D341Med (cell line): ENCODE data around the gene NOSIP.

Experiments used
- DNase-seq: peaks from one replicate; pipeline ENCODE4 v3.0.0; 2012; ENCODE audit warnings: low spot score

The NOSIP gene

DNA sequence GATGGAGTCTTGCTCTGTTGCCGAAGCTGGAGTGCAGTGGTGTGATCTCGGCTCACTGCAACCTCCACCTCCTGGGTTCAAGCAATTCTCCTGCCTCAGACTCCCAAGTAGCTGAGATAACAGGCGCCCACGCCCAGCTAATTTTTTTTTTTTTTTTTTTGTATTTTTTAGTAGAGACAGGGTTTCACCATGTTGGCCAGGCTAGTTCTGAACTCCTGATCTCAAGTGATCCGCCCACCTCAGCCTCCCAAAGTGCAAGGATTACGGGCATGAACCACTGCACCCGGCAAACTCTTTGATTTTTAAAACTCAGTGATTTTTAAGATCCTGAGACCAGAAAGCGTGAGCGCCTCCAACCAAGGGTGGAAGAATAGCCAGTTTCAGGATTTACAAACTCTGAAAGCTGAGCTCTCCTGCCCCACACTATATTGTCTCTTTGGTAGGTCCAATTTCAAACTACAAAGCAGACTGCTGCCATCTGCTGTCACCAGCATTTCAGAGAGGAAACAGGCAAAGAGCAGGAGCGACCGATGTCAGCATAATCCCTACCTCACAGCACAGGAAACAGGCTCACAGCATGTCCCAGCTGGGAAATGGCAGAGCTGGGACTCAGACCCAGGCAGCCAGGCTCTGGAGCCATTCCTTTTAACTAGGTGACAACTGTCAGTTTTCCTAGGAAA is 9.2 kb downstream of the NOSIP start:
- peak; percentile 68 for DNase-seq

DNA sequence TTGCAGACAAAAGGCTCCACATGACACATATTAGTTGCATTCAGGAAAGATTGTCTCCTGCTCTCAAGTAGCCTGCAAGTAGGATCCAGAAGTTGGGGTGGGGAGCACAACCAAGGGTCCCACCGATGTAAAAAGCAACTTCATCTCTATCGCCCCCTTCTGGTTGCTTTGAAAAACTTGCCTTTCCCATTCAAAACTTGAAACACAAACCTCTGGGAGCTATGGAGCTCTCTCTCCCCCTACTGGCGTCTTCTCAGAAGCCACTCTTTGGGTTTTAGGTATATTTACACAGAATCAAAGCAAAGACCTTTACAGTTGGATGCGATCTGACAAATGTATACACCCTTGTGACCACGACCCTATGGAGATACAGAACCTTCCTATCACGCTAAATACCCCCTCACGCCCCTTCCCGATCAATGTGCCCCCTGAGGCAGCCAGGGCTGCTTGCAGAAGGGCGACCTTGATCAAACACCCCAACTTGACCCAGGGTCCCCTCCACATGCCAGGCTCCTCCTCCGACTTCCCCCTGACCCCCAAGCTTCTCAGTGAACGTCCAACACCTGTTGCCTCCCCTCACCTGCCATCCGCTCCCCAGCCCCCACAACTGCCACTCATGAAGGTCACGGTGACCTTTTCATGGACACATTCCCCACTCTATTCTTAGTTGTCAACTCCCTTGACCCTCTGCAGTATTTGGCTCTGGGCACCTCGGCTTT is 10.1 kb downstream of the NOSIP start:
- DNase-seq = peak; percentile 83

DNA sequence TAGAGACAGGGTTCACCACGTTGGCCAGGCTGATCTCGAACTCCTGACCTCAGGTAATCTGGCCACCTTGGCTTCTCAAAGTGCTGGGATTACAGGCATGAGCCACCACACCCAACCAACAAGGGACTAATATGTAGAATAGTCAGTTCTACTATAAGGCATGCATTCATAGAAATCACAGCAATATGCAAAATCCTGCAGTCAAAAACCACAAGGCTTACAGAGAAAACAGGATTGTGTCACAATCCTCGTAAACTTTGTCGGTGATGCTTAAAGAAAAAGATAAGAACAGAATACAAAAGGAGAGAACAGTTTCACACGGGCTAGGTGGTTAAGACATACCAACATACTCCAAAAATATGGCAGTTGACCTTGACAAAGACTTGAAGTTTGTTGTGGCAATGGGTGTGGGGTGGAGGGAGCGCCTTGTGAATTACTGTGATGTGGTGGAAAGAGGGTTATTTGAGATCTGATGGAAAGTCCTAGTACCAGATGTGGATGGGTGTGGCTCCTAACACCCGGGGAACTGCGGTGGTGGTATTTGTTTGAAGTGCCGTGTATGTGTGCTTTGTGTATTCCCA is 12.4 kb downstream of the NOSIP start:
- peak; percentile 14 for DNase-seq

DNA sequence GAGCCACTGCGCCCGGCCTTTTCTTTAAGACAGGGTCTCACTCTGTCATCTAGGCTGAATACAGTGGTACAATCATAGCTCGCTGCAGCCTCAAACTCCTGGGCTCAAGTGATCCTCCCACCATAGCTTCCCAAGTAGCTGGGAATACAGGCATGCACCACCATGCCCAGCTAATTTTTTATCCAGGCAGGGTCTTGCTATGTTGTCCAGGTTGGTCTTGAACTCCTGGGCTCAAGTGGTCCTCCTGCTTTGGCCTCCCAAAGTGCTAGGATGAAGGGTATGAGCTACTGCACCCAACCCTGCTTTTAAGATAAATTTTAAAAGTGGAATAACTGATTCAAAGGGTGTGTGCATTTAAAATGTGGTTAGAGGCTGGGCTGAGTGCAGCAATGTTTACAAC is 14.1 kb downstream of the NOSIP start:
- DNase-seq = no peak

DNA sequence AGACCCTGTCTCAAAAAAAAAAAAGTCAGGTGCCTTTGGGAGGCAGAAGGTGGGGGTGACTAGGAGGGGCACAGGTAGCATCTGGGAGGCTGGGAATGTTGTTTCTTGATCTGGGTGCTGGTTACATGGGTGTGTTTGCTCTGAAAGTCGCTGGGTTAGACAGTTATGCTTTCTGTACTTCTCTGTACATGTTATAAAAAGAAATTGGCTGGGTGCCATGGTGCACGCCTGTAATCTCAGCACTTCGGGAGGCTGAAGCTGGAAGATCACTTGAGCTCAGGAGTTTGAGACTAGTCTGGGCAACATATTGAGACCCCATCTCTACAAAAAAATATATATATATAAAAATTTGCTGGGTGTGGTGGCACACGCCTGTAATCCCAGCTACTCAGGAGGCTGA is 15.1 kb downstream of the NOSIP start:
- DNase-seq = no peak

DNA sequence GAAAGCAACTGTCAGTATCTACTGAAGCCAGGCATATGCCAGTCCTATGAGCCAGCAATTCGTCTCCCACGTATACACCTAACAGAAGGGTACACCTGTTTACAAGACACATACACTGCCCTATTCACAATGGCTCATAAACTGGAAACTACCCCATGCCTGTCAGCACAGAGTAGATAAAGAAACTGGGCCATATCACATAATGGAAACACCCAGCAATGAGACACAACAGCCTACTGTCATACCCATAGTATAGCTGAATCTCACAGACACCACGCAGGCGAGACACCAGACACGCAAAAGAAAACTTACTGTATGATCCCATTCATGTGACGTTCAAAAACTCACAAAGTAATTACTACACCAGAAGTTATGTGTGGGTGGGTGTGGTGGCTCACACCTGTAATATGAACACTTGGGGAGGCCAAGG is 15.7 kb downstream of the NOSIP start:
- no peak for DNase-seq

DNA sequence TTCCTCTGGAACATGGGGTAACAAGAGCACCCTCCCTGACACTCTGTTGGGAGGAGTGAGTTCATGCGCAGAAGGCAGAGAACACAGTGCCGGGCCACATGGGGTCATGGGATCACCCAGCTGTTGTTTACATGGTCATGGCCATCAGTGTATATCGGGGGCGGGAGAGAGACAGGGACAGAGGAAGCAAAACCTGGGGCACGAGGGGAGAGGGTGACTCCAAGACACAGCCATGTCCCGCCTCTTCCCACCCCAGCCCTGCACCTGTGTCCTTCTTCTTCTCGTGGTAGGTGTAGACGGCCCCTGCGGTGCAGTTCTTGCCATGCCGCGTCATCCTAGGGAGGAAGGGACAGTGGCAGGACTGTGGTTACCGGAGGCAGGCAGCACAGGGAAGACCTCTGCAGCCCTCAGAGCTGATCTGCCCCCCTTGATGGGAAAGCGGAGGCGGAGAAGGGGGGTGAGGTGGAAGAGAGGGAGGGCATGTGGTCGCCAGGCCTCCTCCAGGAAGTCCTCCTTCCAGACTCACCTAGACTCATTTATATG is 19.9 kb downstream of the NOSIP start:
- DNase-seq = peak; percentile 17

DNA sequence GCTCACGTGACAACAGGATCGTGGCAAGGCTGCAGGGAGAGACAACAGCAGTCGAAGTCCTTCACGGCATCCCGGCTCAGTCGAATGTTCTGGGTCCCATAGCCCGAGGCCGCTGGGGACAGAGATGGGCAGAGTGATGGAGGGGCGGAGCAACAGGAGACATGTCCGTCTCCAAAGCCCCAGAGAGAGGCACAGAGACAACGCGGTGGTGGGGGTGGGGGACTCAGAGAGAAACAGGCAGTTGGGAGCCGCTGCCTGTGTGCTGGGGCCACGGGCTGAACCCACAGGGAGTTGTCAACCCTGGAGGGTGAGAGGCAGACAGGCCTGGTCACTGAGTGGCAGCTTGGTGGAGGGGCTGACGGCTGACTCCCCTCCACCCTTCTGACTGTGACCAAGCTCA is 20.4 kb downstream of the NOSIP start:
- DNase-seq = peak; percentile 21

DNA sequence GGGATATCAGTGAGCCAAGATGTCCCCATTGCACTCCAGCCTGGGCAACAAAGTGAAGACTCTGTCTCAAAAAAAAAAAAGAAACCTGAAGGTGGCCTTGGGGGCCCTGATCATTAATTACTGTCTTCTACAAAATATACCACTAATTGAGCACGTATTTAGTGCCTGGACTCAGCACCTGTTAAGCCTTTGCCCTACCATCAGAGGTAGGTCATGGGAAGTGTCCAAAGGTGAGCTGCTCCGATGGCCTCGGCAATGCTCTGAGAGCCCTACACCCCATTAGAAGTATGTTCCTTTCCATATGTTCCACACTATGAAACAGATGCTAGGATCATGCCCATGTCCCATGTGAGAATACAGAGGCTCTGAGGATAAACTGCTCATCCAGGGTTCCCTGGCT is 20.9 kb downstream of the NOSIP start:
- no peak for DNase-seq

DNA sequence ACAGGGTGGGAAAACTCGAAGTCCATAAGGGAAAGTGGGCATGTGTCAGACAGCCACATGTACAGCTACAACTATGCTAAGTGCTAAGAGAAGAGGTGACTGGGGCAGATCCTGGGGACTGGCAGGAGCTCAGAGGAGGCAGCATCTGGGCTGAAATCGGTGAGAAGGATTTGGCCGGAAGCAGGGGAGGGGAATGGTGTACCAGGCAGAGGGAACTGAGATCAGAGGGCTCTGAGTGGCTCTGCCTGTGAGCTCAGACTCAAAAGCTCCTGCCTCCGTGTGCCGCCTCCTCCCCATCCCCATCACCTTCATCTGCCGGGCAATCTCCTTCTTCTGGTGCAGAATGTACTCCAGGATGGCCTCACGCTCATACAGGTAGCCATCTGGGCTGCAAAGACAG is 21.8 kb downstream of the NOSIP start:
- DNase-seq = peak; percentile 13

DNA sequence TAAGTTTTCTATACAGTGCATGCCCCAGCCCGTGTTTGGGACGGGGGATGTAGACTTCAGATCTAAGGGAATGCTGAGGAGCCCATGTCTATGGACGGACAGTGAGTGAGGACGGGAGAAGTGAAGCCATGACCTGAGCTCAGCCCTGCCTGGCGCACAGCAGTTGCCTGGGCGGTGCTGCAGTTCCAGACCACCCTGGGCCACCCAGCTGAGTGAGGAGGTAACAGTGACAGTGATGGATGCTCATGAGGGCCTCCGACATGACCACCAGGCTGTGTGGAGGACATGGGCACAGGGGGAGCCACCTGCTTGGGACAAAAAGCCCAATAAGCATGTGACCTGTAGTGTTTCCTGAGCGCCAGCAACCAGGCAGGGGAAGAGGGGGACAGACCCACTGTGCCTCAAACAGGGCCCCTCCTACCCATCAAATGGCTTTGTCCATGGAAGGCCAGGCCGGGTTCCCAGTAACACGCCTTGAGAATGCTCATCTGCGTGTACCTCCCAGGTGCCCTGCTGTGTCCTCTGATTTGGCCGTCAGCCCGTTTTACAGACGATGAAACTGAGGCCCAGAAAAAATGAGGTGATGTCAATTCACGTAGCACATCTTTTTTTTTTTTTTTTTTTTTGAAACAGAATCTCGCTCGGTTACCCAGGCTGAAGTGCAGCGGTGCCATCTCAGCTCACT is 22.6 kb downstream of the NOSIP start:
- peak; percentile 21 for DNase-seq

DNA sequence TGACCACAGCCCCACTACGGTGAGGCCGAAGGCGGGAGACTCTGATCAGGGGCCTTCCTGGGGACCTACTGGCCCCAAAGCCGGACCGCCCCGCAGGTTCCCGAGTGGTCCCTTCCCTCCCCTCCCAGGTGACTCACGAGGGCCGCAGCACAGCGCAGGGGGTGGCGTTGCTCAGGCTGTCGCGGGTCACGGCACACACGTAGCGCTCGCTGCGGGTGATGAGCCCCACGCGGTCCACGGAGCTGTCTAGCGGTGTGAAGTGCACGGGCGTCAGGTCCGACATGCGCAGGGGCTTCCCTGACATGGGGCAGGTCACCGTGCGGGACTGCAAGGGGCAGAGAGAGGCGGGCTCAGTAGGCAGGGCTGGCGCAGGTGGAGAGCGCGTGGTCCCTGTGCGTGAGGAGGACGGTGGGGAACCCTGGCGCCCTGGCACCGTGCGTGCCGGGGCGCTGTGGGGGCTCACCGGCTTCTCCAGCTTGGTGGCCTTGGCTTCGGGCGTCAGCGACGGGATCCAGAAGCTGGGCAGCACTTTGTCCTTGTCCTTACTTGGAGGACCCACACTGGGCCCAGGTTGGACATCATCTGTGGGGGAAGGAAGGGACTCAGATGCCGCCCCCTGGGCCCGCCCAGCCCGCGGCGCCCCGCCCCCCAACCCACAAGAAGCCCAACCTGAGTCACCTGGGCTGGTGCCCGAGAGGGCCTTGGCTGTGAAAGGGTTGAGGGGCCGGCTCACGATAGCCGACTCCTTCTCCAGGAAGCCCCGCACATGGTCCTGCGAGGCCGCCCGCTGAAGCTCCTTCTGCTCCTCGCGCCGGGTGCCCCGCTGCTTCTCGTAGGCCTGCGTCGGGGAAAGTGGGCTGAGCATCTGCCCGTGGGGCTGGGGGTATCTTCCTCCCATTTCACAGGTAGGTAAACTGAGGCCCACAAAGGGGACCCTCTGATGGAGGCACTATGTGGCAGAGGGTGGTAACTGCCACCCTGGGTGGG is 23.7 kb downstream of the NOSIP start:
- peak; percentile 36 for DNase-seq

DNA sequence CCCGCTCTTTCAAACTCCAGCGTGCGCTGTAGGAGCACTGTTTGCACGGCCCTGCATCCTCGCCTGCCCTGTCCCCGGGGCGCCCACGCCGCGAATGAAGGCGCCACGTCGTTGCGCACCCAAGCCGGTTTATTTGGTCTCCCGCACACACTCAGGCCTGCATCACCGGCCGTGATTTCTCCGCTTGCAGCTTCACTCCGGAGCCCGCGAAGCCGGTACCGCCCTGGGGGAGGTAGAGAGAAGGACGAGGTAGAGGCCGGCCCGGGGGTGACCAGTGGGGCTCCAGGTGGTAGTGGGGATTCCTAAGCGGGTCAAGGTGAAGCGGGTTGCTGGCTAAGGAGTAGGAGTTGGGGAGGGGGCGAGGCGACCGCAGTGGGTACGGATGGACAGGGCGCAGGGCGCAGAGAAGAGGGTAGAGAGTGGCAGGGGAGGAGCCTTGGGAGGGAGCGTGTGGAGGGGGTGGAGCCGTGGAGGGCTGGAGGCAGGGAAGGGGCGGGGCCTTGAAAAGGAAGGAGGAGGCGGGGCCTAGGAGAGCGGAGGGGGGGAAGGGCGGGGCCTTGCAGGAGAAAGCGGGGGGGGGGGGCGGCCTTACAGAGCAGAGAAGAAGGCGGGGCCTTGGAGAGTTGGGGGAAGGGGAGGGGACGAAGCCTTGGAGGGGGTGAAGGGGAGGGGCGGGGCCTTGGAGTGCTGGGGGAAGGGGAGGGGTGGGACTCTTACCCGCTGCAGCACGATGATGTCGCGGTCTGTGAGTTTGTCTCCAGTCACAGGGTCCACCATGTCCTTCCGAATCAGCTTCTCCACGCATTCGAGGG is 24.6 kb downstream of the NOSIP start:
- peak; percentile 78 for DNase-seq

DNA sequence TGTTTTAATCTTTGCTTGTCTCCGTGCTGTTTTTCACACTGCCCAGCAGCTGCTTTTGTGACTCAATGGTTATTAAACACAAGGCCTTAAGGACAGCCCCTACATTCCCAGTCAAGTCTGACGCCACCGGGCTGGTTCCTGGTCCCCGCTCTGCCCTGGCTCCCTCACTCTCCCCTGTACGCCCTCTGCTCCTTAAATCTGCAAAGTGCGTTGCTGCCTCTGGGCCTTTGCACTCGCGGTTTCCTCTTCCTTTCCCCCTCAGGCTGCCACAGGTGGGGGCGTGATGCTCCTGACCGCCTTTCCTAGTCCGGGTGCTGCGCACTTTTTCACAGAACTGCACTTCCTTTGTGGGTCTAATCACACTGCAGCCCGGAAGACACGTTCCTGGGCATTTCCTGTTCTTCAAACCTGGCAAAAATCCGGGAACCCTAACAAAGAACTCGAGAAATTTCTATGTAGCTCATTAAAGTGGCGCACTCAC is 25.6 kb downstream of the NOSIP start:
- peak; percentile 10 for DNase-seq

DNA sequence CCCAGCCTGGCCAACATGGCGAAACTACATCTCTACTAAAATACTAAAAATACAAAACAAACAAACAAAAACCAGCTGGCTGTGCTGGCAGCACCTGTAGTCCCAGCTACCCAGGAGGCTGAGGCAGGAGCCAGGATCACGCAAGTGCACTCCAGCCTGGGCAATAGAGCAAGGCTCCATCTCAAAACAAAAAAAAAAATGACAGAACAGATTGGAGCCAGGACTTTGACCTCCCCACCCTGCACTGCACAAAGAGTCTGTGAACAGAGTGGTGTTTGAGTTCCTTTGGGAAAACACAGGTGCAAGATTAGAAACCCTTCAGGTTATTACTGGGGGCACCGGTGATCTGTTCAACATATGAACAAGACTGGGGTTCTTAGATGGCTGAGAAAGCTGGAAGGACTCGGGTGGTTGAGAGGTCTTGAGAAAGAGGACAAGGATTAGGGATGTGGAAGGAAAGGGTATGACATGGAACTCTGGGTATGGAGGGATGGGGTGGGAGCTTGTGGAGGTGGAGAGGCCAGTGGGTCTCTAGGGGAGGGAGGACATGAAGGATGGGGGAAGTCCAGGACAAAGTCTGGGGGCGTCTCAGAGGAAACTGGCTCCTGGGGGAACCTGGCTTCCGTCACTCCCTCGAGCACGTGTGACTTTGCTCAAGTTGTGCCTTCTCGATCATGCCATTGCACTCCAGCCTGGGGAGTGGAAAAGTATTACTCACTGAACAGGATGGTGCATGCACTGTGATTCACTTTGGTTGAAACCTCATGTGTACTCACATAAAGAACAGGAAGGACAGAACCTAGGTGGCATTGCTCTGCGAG is 26.7 kb downstream of the NOSIP start:
- peak; percentile 8 for DNase-seq

DNA sequence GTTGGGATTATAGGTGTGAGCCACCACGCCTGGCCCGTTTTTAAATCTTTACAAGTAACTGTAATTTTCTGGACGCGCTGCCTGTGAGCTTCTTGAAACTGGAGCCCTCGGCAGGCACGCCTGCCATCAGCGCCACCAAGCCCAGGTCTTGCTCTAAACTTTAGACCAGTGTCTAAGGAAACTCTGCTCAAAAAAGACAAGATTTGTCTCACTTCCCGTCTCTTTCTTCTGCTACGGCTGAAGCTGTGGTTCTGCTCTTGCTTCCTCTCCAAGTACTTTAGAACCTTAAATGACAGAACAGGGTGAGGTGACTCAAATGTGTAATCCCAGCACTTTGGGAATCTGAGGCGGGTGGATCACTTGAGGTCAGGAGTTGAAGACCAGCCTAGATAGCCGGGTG is 27.6 kb downstream of the NOSIP start:
- no peak for DNase-seq

DNA sequence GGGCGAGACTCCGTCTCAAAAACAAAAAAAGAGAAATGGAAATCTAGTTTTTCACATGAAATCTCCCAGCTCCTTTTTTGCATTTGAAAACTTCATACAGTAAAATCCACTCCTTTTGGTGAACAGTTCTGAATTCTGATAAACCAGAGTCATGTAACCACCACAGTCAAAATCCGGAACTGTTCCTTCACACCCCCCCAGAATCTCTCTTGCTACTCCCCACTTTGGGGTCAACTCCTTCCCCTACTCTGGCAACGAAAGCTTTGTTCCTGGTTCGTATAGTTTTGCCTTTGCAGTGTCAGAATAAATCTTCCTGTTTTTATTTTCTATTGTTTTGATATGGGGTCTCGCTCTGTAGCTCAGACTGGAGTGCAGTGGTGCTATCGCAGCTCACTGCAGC is 28.8 kb downstream of the NOSIP start:
- no peak for DNase-seq

DNA sequence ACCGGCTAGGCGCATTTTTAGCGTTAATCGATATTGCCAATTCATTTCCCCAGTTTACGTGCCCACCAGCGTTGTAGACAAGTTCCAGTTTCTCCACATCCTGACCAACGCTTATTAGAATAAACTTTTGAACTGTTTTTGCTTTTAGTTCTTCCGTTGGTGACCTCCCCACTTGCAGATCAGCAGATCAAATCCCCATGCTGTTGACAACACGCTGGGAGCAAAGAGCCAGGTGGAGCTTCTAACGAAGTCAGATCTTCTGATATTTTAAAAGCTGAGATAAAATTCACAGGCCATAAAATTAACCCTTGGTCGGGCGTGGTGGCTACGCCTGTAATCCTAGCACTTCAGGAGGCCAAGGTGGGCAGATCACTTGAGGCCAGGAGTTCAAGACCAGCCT is 31.3 kb downstream of the NOSIP start:
- no peak for DNase-seq

DNA sequence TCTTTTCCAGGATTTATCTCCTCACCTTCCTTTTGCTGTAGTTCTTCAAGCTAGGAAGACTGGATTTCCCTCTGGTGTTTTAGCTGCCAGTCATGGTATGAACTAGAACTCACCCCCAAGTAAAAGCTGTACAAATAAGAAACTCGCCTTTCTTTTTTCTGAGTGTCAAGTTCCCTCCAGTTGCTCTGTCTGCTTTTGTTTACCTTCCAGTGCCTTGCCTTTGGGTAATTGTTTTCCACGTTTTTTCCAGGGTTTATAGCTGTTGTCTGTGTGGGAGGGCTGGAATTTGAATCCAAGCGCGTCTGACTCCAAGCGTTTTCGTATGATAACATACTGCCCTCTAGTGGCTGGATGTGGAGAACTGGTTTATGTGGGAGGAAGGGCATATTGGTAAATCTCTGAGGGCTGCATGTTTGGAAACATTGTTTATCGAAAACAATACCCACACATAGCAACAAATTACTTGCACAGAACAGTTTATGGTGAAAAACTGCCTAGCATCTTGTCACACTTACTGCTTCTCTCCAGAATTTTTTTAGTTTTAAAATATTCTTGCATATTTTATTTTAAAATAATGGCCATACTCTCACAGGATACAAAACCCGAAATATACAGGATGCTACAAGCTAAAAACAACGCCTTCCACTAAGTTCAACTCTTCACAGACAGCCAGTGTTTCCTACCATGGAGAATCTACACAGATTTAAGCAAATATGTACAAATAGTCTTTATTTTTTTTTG is 33.4 kb downstream of the NOSIP start:
- DNase-seq = peak; percentile 80
